Smooth muscle cell (in vitro differentiated cells): ENCODE data around the gene GOT1. TPM values are rescaled to one million over a fixed set of nuclear protein-coding genes. Genes with fewer than 3 reads are reported as not detected.

Experiments
- DNase-seq: peaks from one replicate; lab custom pipeline; 2025; ENCODE audit not compliant: unreplicated experiment; lab: John Stamatoyannopoulos, UW
- H2AFZ ChIP-seq: fragments of 200-600 bp; sonication (generic); 2 replicates; pipeline ENCODE4 v1.6.0; 2016; ENCODE audit warnings: antibody characterized with exemption, low read depth, mild to moderate bottlenecking
- H3F3A ChIP-seq: fragments of 200-600 bp; sonication (generic); 2 replicates; pipeline ENCODE4 v1.6.0; 2017; ENCODE audit warnings: antibody characterized with exemption, low read depth
- H3K27ac ChIP-seq: fragments of 200-600 bp; sonication (generic); 2 replicates; pipeline ENCODE4 v1.5.1; 2016; ENCODE audit warnings: low read depth, mild to moderate bottlenecking
- H3K27me3 ChIP-seq: fragments of 200-600 bp; sonication (generic); 2 replicates; pipeline ENCODE4 v1.6.1; 2016; ENCODE audit warnings: low read depth, mild to moderate bottlenecking
- H3K36me3 ChIP-seq: fragments of 200-600 bp; sonication (generic); 2 replicates; pipeline ENCODE4 v1.5.1; 2016; ENCODE audit warnings: low read depth
- H3K4me1 ChIP-seq: fragments of 200-600 bp; sonication (generic); 2 replicates; pipeline ENCODE4 v1.5.1; 2016; ENCODE audit warnings: low read depth
- H3K4me2 ChIP-seq: fragments of 200-600 bp; sonication (generic); 2 replicates; pipeline ENCODE4 v1.6.0; 2016; ENCODE audit warnings: mild to moderate bottlenecking
- H3K4me3 ChIP-seq: fragments of 200-600 bp; sonication (generic); 2 replicates; pipeline ENCODE4 v1.5.1; 2016; ENCODE audit warnings: mild to moderate bottlenecking
- H3K79me2 ChIP-seq: fragments of 200-600 bp; sonication (generic); 2 replicates; pipeline ENCODE4 v1.6.0; 2016; ENCODE audit warnings: low read depth, mild to moderate bottlenecking
- H3K9ac ChIP-seq: fragments of 200-600 bp; sonication (generic); 2 replicates; pipeline ENCODE4 v1.6.0; 2016; ENCODE audit warnings: low read depth
- H3K9me3 ChIP-seq: fragments of 200-600 bp; sonication (generic); replicated peaks from 2 replicates; pipeline ENCODE4 v1.5.1; 2016; ENCODE audit warnings: low read depth
- H4K20me1 ChIP-seq: fragments of 200-600 bp; sonication (generic); 2 replicates; pipeline ENCODE4 v1.6.0; 2016; ENCODE audit warnings: low read depth
- WGBS: methylation state at CpG from one replicate; pipeline ENCODE4 v1.1.7; 2016; ENCODE audit warnings: low lambda C conversion rate; 5-methylcytosine and 5-hydroxymethylcytosine counted together
- polyA plus RNA-seq: library from polyadenylated mRNA; unstranded; fragments of >200 nt; fragmentation: Nextera tagmentation; extraction: Ambion mirVana; gene quantifications from 2 replicates; pipeline ENCODE4 v1.2.1, GENCODE V29; 2016
- total RNA-seq: library from RNA; depleted of rRNA; stranded (reverse); fragments of >200 nt; gene quantifications from 2 replicates; pipeline ENCODE4 v1.2.3, GENCODE V29; 2014
- TF ChIP-seq, protein P1 (sequence below): fragments of 200-600 bp; sonication (generic); IDR thresholded peaks from 2 replicates; pipeline ENCODE4 v1.5.1; 2017; ENCODE audit warnings: borderline replicate concordance, mild to moderate bottlenecking, antibody characterized with exemption; ENCODE audit not compliant: insufficient read depth, poor library complexity, severe bottlenecking

The GOT1 gene
- 22.0 and 34.7 TPM in 2 replicates for total RNA-seq
- 38.6 and 44.4 TPM in 2 replicates for polyA plus RNA-seq

DNA sequence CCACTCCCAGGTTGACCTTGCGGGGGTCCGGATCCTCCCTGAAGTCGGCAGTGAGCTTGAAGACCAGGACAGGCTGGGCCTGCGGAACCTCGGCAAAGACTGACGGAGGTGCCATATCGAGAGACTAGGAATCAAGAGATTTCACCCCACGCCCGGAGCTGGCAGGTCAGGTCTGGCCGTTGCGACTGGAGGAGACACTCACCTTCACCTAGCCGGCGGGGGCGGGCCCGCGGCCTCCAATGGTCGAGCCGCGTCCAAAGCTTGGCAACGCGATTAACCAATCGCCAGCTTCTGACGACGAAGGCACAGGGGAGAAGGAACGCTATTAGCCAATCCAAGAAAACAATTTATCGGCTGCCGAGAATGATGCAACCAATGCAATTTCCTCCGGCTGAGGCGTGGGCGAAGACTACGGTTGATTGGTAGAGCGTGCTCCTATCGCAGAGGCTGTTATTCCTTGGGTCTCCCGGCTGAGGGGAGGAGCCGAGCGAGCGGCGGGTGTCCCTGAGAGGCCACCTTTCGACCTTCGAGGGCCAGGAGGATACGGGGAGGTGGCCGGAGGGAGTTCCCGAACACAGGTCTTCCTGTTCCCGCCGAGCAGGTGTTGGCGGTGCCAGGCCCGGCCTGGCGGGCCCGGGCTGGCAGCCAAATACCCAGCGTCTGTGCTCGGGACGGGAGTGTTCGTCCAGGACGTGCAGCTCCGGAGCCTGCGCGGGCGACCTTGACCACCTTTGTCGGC, at the start of gene GOT1:
Gene GOT1, minus strand, starts transcription at position 174 of the 739 bp plus-strand sequence. Its CDS starts 59 bp downstream, at position 115.
- peak within 1 kb of the TSS; percentile 86 for H3K9ac ChIP-seq
- no peaks in the 10 kb centered on the region for H3F3A ChIP-seq
- no peaks in the 10 kb centered on the region for H3K36me3 ChIP-seq
- peak within 1 kb of the TSS; percentile 91 for H2AFZ ChIP-seq
- peak within 1 kb of the TSS; percentile 97 for H3K4me2 ChIP-seq
- H3K27ac ChIP-seq: peak within 1 kb of the TSS; percentile 73
- TF ChIP-seq, protein P1, sequence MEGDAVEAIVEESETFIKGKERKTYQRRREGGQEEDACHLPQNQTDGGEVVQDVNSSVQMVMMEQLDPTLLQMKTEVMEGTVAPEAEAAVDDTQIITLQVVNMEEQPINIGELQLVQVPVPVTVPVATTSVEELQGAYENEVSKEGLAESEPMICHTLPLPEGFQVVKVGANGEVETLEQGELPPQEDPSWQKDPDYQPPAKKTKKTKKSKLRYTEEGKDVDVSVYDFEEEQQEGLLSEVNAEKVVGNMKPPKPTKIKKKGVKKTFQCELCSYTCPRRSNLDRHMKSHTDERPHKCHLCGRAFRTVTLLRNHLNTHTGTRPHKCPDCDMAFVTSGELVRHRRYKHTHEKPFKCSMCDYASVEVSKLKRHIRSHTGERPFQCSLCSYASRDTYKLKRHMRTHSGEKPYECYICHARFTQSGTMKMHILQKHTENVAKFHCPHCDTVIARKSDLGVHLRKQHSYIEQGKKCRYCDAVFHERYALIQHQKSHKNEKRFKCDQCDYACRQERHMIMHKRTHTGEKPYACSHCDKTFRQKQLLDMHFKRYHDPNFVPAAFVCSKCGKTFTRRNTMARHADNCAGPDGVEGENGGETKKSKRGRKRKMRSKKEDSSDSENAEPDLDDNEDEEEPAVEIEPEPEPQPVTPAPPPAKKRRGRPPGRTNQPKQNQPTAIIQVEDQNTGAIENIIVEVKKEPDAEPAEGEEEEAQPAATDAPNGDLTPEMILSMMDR: no peak
- peaks cover 15% of the 10 kb centered on the region for H3K4me1 ChIP-seq
- H3K4me3 ChIP-seq: peak within 1 kb of the TSS; percentile 73
- H3K9me3 ChIP-seq: no peaks in the 10 kb centered on the region
- H3K79me2 ChIP-seq: peaks cover 48% of the 10 kb centered on the region
- H4K20me1 ChIP-seq: peaks cover 8% of the 10 kb centered on the region
- WGBS: 1% methylated on average over 59 of the region's 59 CpGs
- no peaks in the 10 kb centered on the region for H3K27me3 ChIP-seq
- peak; percentile 73 for DNase-seq

- H3K36me3 ChIP-seq: no peaks in the 10 kb centered on the region
- no peak overlapping the region for H3K27ac ChIP-seq
- H3K4me1 ChIP-seq: no peaks in the 10 kb centered on the region
- no peaks in the 10 kb centered on the region for H3K79me2 ChIP-seq
- TF ChIP-seq, protein P1: no peak
- DNase-seq: no peak
- H3F3A ChIP-seq: no peaks in the 10 kb centered on the region
- no peak overlapping the region for H3K9ac ChIP-seq
- H3K4me2 ChIP-seq: no peak overlapping the region
- no peaks in the 10 kb centered on the region for H4K20me1 ChIP-seq
- no peak overlapping the region for H2AFZ ChIP-seq
- H3K27me3 ChIP-seq: peaks cover 19% of the 10 kb centered on the region
- no peak overlapping the region for H3K4me3 ChIP-seq
- 79% methylated on average over 5 of the region's 5 CpGs for WGBS
- no peaks in the 10 kb centered on the region for H3K9me3 ChIP-seq
Measured at GRCh38 chr10:99470327-99470726, 39.9 kb upstream of the GOT1 start.

DNA sequence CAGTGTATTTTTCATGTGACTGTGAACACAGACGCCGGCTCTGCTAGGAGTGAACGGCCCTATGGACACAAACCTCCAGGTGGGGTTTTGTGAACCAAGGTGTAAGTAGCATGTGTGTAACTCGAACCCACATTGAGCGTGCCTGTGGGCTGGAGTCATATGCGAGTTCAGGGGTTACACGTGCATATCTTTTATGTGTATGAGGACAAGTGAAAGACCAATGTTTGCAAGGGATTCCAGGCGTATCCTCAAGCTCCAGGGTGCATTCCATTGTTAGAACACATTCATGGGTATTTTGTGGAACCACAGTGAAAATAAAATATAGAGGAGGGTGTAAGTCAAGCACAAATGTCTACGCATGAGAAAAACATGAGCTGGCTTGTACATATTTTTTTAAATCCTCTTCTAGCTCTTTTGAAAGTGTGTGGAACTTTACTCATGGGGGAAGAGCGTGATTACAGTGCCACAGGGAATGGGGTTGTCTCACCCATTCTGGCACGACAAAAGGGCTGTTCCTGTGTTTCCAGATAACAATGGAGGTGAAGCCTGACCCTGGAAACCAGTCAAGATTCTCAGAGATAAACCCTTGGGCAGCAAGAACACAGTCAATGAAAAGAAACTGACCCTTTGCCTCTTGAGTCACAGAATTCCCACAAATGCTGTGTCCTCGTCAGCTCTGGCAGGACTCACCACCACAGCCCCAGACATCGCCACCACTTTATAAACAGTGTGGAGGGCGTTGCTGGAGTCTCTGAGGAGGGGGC, 37.0 kb upstream of the GOT1 start:
- H3K27ac ChIP-seq: no peak overlapping the region
- no peaks in the 10 kb centered on the region for H3K4me1 ChIP-seq
- no peaks in the 10 kb centered on the region for H3K9me3 ChIP-seq
- no peak overlapping the region for H3K4me2 ChIP-seq
- no peaks in the 10 kb centered on the region for H3K36me3 ChIP-seq
- no peaks in the 10 kb centered on the region for H4K20me1 ChIP-seq
- DNase-seq: no peak
- no peak overlapping the region for H3K9ac ChIP-seq
- no peaks in the 10 kb centered on the region for H3K79me2 ChIP-seq
- TF ChIP-seq, protein P1: no peak
- peaks cover 13% of the 10 kb centered on the region for H3K27me3 ChIP-seq
- H3F3A ChIP-seq: no peaks in the 10 kb centered on the region
- 82% methylated on average over 14 of the region's 14 CpGs for WGBS
- H2AFZ ChIP-seq: no peak overlapping the region
- no peak overlapping the region for H3K4me3 ChIP-seq
